Measurements from ENCODE around the gene C13orf42. TPM values are rescaled to one million over a fixed set of nuclear protein-coding genes. Genes with fewer than 3 reads are reported as not detected.

Gene C13orf42
- polyA plus RNA-seq, 2 donors: 0.04 TPM; not detected in 1

GRCh38 chr13:51057001-51057400, 54.1 kb downstream of the C13orf42 start:
- H3K27ac ChIP-seq (ENCODE audit: low read depth in 2 of 2, low read length in 1 of 2): no peak overlapping the region

GRCh38 chr13:51052581-51052980, 58.5 kb downstream of the C13orf42 start:
- no peak overlapping the region for H3K27ac ChIP-seq (ENCODE audit: low read depth in 2 of 2, low read length in 1 of 2)
- WGBS, 2 donors: 61 to 66% methylated on average over 3 of the region's 3 CpGs

More at GRCh38 chr13:51057001-51057400, 54.1 kb downstream of the C13orf42 start:
- Histone ChIP-seq H3K27me3 (ENCODE audit: control insufficient read depth in 1 of 2, insufficient read depth in 2 of 2, low read length in 2 of 2) (no peaks in the 10 kb centered on the region), H3K9me3 (ENCODE audit: control insufficient read depth in 2 of 2, insufficient read depth in 1 of 2, low read depth in 1 of 2, low read length in 1 of 2) (no peaks in the 10 kb centered on the region), H3K4me1 (ENCODE audit: control insufficient read depth in 2 of 2, insufficient read depth in 2 of 2, low read length in 1 of 2) (no peaks in the 10 kb centered on the region), H3K4me3 (ENCODE audit: low read depth in 1 of 2, low read length in 2 of 2) (no peak overlapping the region), H3K36me3 (ENCODE audit: control insufficient read depth in 2 of 2, insufficient read depth in 2 of 2, low read length in 1 of 2) (no peaks in the 10 kb centered on the region)

DNA sequence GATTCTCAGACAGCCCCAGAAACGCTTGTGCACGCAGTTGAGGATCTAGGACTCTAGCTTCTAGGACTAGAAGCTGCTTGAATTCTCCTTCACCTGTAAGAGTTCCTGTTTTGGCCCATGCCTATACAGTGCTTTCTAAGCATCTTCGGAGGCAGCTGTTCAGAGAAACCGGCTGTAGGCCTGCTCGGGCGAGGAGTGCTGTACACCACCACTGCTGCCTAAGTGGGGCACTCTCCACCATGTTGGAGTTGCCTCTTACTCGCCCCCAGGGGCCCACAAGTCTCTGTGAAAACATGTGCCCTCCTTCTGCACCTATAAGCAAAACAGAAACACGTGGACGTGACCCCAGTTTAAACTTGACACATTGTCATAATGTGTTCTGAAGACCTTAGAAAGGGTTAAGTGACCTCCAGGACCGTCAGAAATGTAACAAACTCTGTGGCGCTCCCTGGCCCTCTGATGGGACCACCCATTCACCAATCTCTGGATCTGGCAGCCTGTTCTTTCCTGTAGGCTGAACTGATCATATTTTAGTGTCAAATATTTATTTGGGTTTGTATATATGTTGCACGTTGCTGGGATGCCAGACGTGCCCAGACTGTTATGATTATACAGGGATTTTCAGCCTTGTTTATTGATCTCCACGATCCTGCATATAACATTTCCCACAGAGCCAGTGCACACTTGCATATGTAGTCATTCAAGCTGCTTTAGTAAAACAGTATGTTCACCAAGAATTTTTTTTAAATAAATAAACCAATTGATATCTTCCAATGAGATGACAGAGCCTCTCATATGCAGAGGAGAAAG, 60.8 kb downstream of the C13orf42 start:
- 67 to 76% methylated on average over 14 of the region's 14 CpGs for WGBS, 2 donors

More at GRCh38 chr13:51052581-51052980, 58.5 kb downstream of the C13orf42 start:
- Histone ChIP-seq H3K9me3 (ENCODE audit: control insufficient read depth in 2 of 2, insufficient read depth in 1 of 2, low read depth in 1 of 2, low read length in 1 of 2) (no peaks in the 10 kb centered on the region), H3K36me3 (ENCODE audit: control insufficient read depth in 2 of 2, insufficient read depth in 2 of 2, low read length in 1 of 2) (no peaks in the 10 kb centered on the region), H3K4me1 (ENCODE audit: control insufficient read depth in 2 of 2, insufficient read depth in 2 of 2, low read length in 1 of 2) (no peaks in the 10 kb centered on the region), H3K4me3 (ENCODE audit: low read depth in 1 of 2, low read length in 2 of 2) (no peak overlapping the region), H3K27me3 (ENCODE audit: control insufficient read depth in 1 of 2, insufficient read depth in 2 of 2, low read length in 2 of 2) (no peaks in the 10 kb centered on the region)

DNA sequence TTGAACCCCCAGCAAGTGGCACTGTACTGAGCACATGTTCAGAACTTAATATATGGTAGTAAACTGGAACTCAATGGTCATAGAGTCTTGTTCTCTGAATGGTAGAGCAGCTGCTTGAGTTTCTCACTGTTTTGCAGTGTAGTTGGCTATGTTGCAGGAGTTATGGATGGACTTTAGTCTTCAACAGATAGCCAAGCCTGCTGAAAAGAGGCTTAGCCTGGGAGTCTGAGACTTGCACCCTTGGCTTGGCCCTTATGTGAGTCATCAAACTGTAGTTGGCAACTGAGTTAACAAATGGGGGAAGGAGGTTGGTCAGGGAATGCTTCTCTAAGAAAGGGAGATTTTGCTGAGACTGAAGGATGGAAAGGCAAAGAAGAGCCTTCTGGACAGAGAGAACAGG, 62.5 kb downstream of the C13orf42 start:
- Histone ChIP-seq H3K4me1 (ENCODE audit: control insufficient read depth in 2 of 2, insufficient read depth in 2 of 2, low read length in 1 of 2) (no peaks in the 10 kb centered on the region), H3K27me3 (ENCODE audit: control insufficient read depth in 1 of 2, insufficient read depth in 2 of 2, low read length in 2 of 2) (no peaks in the 10 kb centered on the region), H3K36me3 (ENCODE audit: control insufficient read depth in 2 of 2, insufficient read depth in 2 of 2, low read length in 1 of 2) (no peaks in the 10 kb centered on the region)

More for the DNA sequence above, 60.8 kb downstream of the C13orf42 start:
- Histone ChIP-seq H3K4me3 (ENCODE audit: low read depth in 1 of 2, low read length in 2 of 2) (no peak overlapping the region), H3K27ac (ENCODE audit: low read depth in 2 of 2, low read length in 1 of 2) (no peak overlapping the region), H3K9me3 (ENCODE audit: control insufficient read depth in 2 of 2, insufficient read depth in 1 of 2, low read depth in 1 of 2, low read length in 1 of 2) (peaks cover 0 to 2% of the 10 kb centered on the region in 2 donors), H3K36me3 (ENCODE audit: control insufficient read depth in 2 of 2, insufficient read depth in 2 of 2, low read length in 1 of 2) (no peaks in the 10 kb centered on the region), H3K4me1 (ENCODE audit: control insufficient read depth in 2 of 2, insufficient read depth in 2 of 2, low read length in 1 of 2) (no peaks in the 10 kb centered on the region), H3K27me3 (ENCODE audit: control insufficient read depth in 1 of 2, insufficient read depth in 2 of 2, low read length in 2 of 2) (no peaks in the 10 kb centered on the region)

GRCh38 chr13:51048166-51048461, 63.0 kb downstream of the C13orf42 start:
- peaks cover 0 to 2% of the 10 kb centered on the region in 2 donors for H3K9me3 ChIP-seq (ENCODE audit: control insufficient read depth in 2 of 2, insufficient read depth in 1 of 2, low read depth in 1 of 2, low read length in 1 of 2)
- H3K36me3 ChIP-seq (ENCODE audit: control insufficient read depth in 2 of 2, insufficient read depth in 2 of 2, low read length in 1 of 2): no peaks in the 10 kb centered on the region
- no peaks in the 10 kb centered on the region for H3K27me3 ChIP-seq (ENCODE audit: control insufficient read depth in 1 of 2, insufficient read depth in 2 of 2, low read length in 2 of 2)
- 82 to 90% methylated on average over 2 of the region's 2 CpGs for WGBS, 2 donors
- H3K27ac ChIP-seq (ENCODE audit: low read depth in 2 of 2, low read length in 1 of 2): no peak overlapping the region
- H3K4me1 ChIP-seq (ENCODE audit: control insufficient read depth in 2 of 2, insufficient read depth in 2 of 2, low read length in 1 of 2): no peaks in the 10 kb centered on the region
- H3K4me3 ChIP-seq (ENCODE audit: low read depth in 1 of 2, low read length in 2 of 2): no peak overlapping the region

More for the DNA sequence above, 62.5 kb downstream of the C13orf42 start:
- H3K9me3 ChIP-seq (ENCODE audit: control insufficient read depth in 2 of 2, insufficient read depth in 1 of 2, low read depth in 1 of 2, low read length in 1 of 2): peaks cover 0 to 2% of the 10 kb centered on the region in 2 donors
- H3K4me3 ChIP-seq (ENCODE audit: low read depth in 1 of 2, low read length in 2 of 2): no peak overlapping the region
- no peak overlapping the region for H3K27ac ChIP-seq (ENCODE audit: low read depth in 2 of 2, low read length in 1 of 2)

DNA sequence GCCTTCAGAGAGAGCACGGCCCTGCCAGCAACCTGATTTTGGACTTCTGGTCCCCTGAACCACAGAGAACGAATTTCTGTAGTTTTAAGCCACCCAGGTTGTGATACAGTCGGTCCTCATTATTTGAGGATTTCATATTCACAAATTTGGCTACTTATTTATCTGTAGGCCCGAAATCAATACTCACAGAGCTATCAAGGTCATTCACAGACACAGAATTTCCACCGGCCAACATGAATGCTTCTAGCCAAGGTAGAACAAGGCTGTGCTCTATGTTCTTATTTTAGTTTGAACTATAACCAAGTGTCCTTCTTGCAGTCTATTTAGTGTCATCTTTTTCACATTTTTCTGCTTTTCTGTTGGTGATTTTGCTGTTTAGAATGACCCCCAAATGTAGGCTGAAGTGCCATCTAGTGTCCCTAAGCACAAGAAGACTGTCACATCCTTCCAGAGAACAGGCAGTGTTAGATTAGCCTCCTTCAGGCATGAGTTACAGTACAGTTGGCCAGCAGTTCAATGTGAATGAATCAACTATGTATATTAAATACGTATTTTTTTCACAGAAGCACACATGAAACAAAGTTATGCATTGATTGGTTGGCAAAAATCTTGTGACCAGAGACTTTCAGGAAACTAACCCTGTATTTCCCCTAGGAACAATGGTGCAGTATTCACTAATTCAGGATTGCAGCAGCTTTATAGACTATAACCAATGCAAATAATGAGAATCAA, 63.5 kb downstream of the C13orf42 start:
- no peaks in the 10 kb centered on the region for H3K4me1 ChIP-seq (ENCODE audit: control insufficient read depth in 2 of 2, insufficient read depth in 2 of 2, low read length in 1 of 2)
- H3K27me3 ChIP-seq (ENCODE audit: control insufficient read depth in 1 of 2, insufficient read depth in 2 of 2, low read length in 2 of 2): no peaks in the 10 kb centered on the region
- 81 to 86% methylated on average over 6 of the region's 6 CpGs for WGBS, 2 donors
- no peak overlapping the region for H3K4me3 ChIP-seq (ENCODE audit: low read depth in 1 of 2, low read length in 2 of 2)
- peaks cover 0 to 2% of the 10 kb centered on the region in 2 donors for H3K9me3 ChIP-seq (ENCODE audit: control insufficient read depth in 2 of 2, insufficient read depth in 1 of 2, low read depth in 1 of 2, low read length in 1 of 2)
- H3K36me3 ChIP-seq (ENCODE audit: control insufficient read depth in 2 of 2, insufficient read depth in 2 of 2, low read length in 1 of 2): no peaks in the 10 kb centered on the region
- H3K27ac ChIP-seq (ENCODE audit: low read depth in 2 of 2, low read length in 1 of 2): no peak overlapping the region

DNA sequence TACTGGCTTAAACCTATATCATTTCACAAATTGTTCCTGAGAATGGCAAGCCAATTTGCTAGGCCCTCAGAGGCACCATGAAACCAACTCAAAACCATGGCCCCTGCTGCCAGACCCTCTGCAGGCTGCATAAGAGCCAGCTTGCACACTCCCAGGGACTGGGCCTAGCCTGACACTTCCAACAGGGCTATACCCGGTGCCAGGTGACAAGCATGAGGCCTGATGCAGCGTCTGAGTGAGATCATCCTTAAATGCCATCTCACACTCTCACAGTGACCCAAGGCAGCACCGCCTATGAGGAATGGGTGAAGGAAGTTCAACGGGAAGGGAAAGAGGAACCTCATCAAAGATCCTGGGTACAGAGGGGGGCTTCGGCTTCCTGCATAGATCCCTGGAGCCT, 65.6 kb downstream of the C13orf42 start:
- no peak overlapping the region for H3K27ac ChIP-seq (ENCODE audit: low read depth in 2 of 2, low read length in 1 of 2)
- H3K9me3 ChIP-seq (ENCODE audit: control insufficient read depth in 2 of 2, insufficient read depth in 1 of 2, low read depth in 1 of 2, low read length in 1 of 2): peaks cover 0 to 2% of the 10 kb centered on the region in 2 donors
- no peaks in the 10 kb centered on the region for H3K27me3 ChIP-seq (ENCODE audit: control insufficient read depth in 1 of 2, insufficient read depth in 2 of 2, low read length in 2 of 2)
- 81 to 91% methylated on average over 5 of the region's 5 CpGs for WGBS, 2 donors
- H3K4me3 ChIP-seq (ENCODE audit: low read depth in 1 of 2, low read length in 2 of 2): no peak overlapping the region
- no peaks in the 10 kb centered on the region for H3K36me3 ChIP-seq (ENCODE audit: control insufficient read depth in 2 of 2, insufficient read depth in 2 of 2, low read length in 1 of 2)
- H3K4me1 ChIP-seq (ENCODE audit: control insufficient read depth in 2 of 2, insufficient read depth in 2 of 2, low read length in 1 of 2): no peaks in the 10 kb centered on the region

DNA sequence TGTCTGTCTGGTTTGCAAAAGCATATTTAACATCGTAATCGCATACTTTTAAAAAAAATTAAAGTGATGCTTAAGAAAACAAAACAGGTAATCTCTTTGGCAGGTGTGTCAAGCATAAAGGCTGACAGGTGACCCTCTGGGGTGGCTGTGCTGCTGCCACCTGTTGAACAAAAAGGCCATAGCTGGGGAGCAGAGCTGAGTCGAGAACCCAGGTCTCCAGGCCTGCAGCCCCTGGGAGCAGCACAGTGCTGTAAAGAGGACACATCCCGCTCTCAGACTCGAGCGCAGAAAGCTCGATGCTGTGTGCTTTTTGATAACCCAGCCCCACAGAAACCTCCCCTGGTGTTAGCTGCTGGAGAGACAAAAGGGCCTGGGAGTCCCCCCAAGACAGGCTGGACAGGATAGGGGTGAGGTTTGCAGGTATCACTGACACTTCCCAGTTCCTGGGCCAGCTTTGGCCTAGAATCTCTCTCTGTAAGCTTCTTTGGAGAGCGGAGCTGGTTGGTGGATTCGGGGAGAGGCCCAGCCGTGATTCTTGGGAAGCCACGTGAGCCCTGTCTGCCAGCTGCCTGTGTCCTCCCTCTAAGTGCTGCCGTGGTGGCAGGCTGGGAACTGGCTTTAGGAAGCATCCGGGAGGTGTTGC, 66.9 kb downstream of the C13orf42 start:
- Histone ChIP-seq H3K36me3 (ENCODE audit: control insufficient read depth in 2 of 2, insufficient read depth in 2 of 2, low read length in 1 of 2) (no peaks in the 10 kb centered on the region), H3K9me3 (ENCODE audit: control insufficient read depth in 2 of 2, insufficient read depth in 1 of 2, low read depth in 1 of 2, low read length in 1 of 2) (peaks cover 0 to 2% of the 10 kb centered on the region in 2 donors), H3K4me1 (ENCODE audit: control insufficient read depth in 2 of 2, insufficient read depth in 2 of 2, low read length in 1 of 2) (no peaks in the 10 kb centered on the region), H3K4me3 (ENCODE audit: low read depth in 1 of 2, low read length in 2 of 2) (no peak overlapping the region), H3K27ac (ENCODE audit: low read depth in 2 of 2, low read length in 1 of 2) (no peak overlapping the region), H3K27me3 (ENCODE audit: control insufficient read depth in 1 of 2, insufficient read depth in 2 of 2, low read length in 2 of 2) (no peaks in the 10 kb centered on the region)
- 90 to 92% methylated on average over 13 of the region's 13 CpGs for WGBS, 2 donors

- Histone ChIP-seq H3K27ac (ENCODE audit: low read depth in 2 of 2, low read length in 1 of 2) (no peak overlapping the region), H3K4me1 (ENCODE audit: control insufficient read depth in 2 of 2, insufficient read depth in 2 of 2, low read length in 1 of 2) (no peaks in the 10 kb centered on the region), H3K27me3 (ENCODE audit: control insufficient read depth in 1 of 2, insufficient read depth in 2 of 2, low read length in 2 of 2) (no peaks in the 10 kb centered on the region), H3K4me3 (ENCODE audit: low read depth in 1 of 2, low read length in 2 of 2) (no peak overlapping the region), H3K9me3 (ENCODE audit: control insufficient read depth in 2 of 2, insufficient read depth in 1 of 2, low read depth in 1 of 2, low read length in 1 of 2) (peaks cover 0 to 2% of the 10 kb centered on the region in 2 donors), H3K36me3 (ENCODE audit: control insufficient read depth in 2 of 2, insufficient read depth in 2 of 2, low read length in 1 of 2) (no peaks in the 10 kb centered on the region)
- WGBS, 2 donors: 85 to 95% methylated on average over 5 of the region's 5 CpGs
These were observed 67.8 kb downstream of the C13orf42 start for GRCh38 chr13:51043310-51043709.

Measured in esophagus (tissue), 2 donors.